ENCODE data around the gene SLC66A1.

Gene SLC66A1

GRCh38 chr1:19373211-19374082 lies 61.3 kb downstream of the SLC66A1 start:
- no peak overlapping the region for H2AFZ ChIP-seq (ENCODE audit: low read length)
- no peaks in the 10 kb centered on the region for H3K4me1 ChIP-seq (ENCODE audit: insufficient read depth, low read length, poor library complexity, severe bottlenecking)
- no peaks in the 10 kb centered on the region for H3K9me2 ChIP-seq (replicated peaks; ENCODE audit: low read depth, low read length)
- H3K4me2 ChIP-seq (ENCODE audit: low read depth, low read length, poor library complexity, severe bottlenecking), result no peak overlapping the region
- TF ChIP-seq EZH2phosphoT487 (IDR thresholded peaks at IDR 0.05; ENCODE audit: borderline replicate concordance) (no peak), CTCF (conservative IDR thresholded peaks at IDR 0.05; ENCODE audit: low read length) (no peak)
- H4K20me1 ChIP-seq (ENCODE audit: insufficient read depth, low read length, poor library complexity, severe bottlenecking), result peaks cover 20% of the 10 kb centered on the region
- H3F3A ChIP-seq (ENCODE audit: low read depth), result no peaks in the 10 kb centered on the region
- no peaks in the 10 kb centered on the region for H3K9me3 ChIP-seq (ENCODE audit: insufficient read depth, low read depth, low read length)
- peaks cover 7% of the 10 kb centered on the region; the same call in 1 of the 2 replicates for H3K79me2 ChIP-seq (ENCODE audit: insufficient read depth, low read length)
- no peak overlapping the region for H3K9ac ChIP-seq (ENCODE audit: low read depth, low read length, poor library complexity, severe bottlenecking)
- no peak overlapping the region for H3K4me3 ChIP-seq (ENCODE audit: low read length, poor library complexity, severe bottlenecking)
- H3K36me3 ChIP-seq (ENCODE audit: insufficient read depth, low read length), result peaks cover 69% of the 10 kb centered on the region; the same call in 1 of the 2 replicates
- no peaks in the 10 kb centered on the region for H3K27me3 ChIP-seq (ENCODE audit: insufficient read depth, low read length, poor library complexity, severe bottlenecking)

- H3F3A ChIP-seq (ENCODE audit: low read depth), result no peaks in the 10 kb centered on the region
- no peaks in the 10 kb centered on the region for H3K9me3 ChIP-seq (ENCODE audit: insufficient read depth, low read depth, low read length)
- no peaks in the 10 kb centered on the region for H3K27me3 ChIP-seq (ENCODE audit: insufficient read depth, low read length, poor library complexity, severe bottlenecking)
- H4K20me1 ChIP-seq (ENCODE audit: insufficient read depth, low read length, poor library complexity, severe bottlenecking), result peaks cover 17% of the 10 kb centered on the region
- no peak overlapping the region for H3K9ac ChIP-seq (ENCODE audit: low read depth, low read length, poor library complexity, severe bottlenecking)
- H3K4me2 ChIP-seq (ENCODE audit: low read depth, low read length, poor library complexity, severe bottlenecking), result no peak overlapping the region
- no peak overlapping the region for H2AFZ ChIP-seq (ENCODE audit: low read length)
- no peak overlapping the region for H3K4me3 ChIP-seq (ENCODE audit: low read length, poor library complexity, severe bottlenecking)
- no peaks in the 10 kb centered on the region for H3K9me2 ChIP-seq (replicated peaks; ENCODE audit: low read depth, low read length)
- peaks cover 75% of the 10 kb centered on the region; the same call in 1 of the 2 replicates for H3K36me3 ChIP-seq (ENCODE audit: insufficient read depth, low read length)
- TF ChIP-seq EZH2phosphoT487 (IDR thresholded peaks at IDR 0.05; ENCODE audit: borderline replicate concordance) (no peak), CTCF (conservative IDR thresholded peaks at IDR 0.05; ENCODE audit: low read length) (peak; percentile 48)
- peaks cover 7% of the 10 kb centered on the region; the same call in 1 of the 2 replicates for H3K79me2 ChIP-seq (ENCODE audit: insufficient read depth, low read length)
- no peaks in the 10 kb centered on the region for H3K4me1 ChIP-seq (ENCODE audit: insufficient read depth, low read length, poor library complexity, severe bottlenecking)
Observed at GRCh38 chr1:19374083-19374801, 62.1 kb downstream of the SLC66A1 start.

DNA sequence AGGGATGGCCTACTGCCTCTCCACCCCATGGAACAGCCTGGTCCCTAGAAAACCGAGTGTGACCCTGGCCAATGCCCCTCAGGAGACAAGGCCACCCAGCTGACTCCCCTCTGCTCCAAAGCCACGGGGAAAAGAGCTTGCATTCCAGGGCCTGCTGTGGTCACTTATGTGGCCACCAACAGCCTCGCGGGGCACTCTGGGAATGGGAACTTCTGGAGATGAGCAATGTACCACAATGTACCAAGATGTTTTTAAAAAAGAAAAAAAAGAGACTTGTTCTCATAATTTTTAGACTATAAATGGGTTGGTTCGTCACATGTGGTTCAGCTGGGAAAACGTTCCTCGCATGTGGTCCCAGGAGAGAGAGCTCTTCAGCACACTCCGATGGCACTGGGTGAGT lies 62.8 kb downstream of the SLC66A1 start:
- H3K9me3 ChIP-seq (ENCODE audit: insufficient read depth, low read depth, low read length), result no peaks in the 10 kb centered on the region
- no peaks in the 10 kb centered on the region for H3K4me1 ChIP-seq (ENCODE audit: insufficient read depth, low read length, poor library complexity, severe bottlenecking)
- no peaks in the 10 kb centered on the region for H3K27me3 ChIP-seq (ENCODE audit: insufficient read depth, low read length, poor library complexity, severe bottlenecking)
- no peaks in the 10 kb centered on the region for H3K9me2 ChIP-seq (replicated peaks; ENCODE audit: low read depth, low read length)
- no peaks in the 10 kb centered on the region for H3F3A ChIP-seq (ENCODE audit: low read depth)
- peaks cover 82% of the 10 kb centered on the region; the same call in 1 of the 2 replicates for H3K36me3 ChIP-seq (ENCODE audit: insufficient read depth, low read length)
- H3K4me3 ChIP-seq (ENCODE audit: low read length, poor library complexity, severe bottlenecking), result no peak overlapping the region
- no peak overlapping the region for H2AFZ ChIP-seq (ENCODE audit: low read length)
- peaks cover 3% of the 10 kb centered on the region; the same call in 1 of the 2 replicates for H3K79me2 ChIP-seq (ENCODE audit: insufficient read depth, low read length)
- H3K4me2 ChIP-seq (ENCODE audit: low read depth, low read length, poor library complexity, severe bottlenecking), result no peak overlapping the region
- TF ChIP-seq CTCF (conservative IDR thresholded peaks at IDR 0.05; ENCODE audit: low read length) (no peak), EZH2phosphoT487 (IDR thresholded peaks at IDR 0.05; ENCODE audit: borderline replicate concordance) (no peak)
- H3K9ac ChIP-seq (ENCODE audit: low read depth, low read length, poor library complexity, severe bottlenecking), result no peak overlapping the region
- peaks cover 10% of the 10 kb centered on the region for H4K20me1 ChIP-seq (ENCODE audit: insufficient read depth, low read length, poor library complexity, severe bottlenecking)

All from Loucy (cell line).